ENCODE results near the gene CHMP3.

- no peak for TF ChIP-seq CTCF (conservative IDR thresholded peaks at IDR 0.05)
- no peak for TF ChIP-seq ZFX (IDR thresholded peaks at IDR 0.05)
These were observed 47.6 kb upstream of the CHMP3 start for GRCh38 chr2:86610871-86611270.
